K562 (cell line): ENCODE data around the gene RNF213. TPM values are rescaled to one million over a fixed set of nuclear protein-coding genes. Genes with fewer than 3 reads are reported as not detected.

Source experiments
- ATAC-seq: fragments of 200-7000 bp; cut with Tn5 transposase; 3 replicates; pipeline ENCODE4 v1.9.1; 2020; ENCODE audit warnings: moderate library complexity
- BruUV-seq: library from RNA; stranded (reverse); fragments of 400-500 nt; replicated peaks from 2 replicates; lab custom pipeline; 2021; lab: Mats Ljungman, UMichigan
- CTCF ChIA-PET: fragments of 300-600 bp; formaldehyde crosslinking; extraction: SDS; loops from one replicate; lab custom pipeline; 2021; ENCODE audit warnings: low intra/inter-chr PET ratio; lab: Yijun Ruan, JAX
- POLR2A ChIA-PET: fragments of 300-600, 350-650 bp; sonication (Branson Sonifier 250); formaldehyde crosslinking; extraction: SDS; loops from one replicate; lab custom pipeline; 2021; ENCODE audit warnings: antibody characterized with exemption, inconsistent platforms; lab: Yijun Ruan, JAX
- DNase-seq, 4 experiments: peaks; one replicate each; pipeline versions ENCODE4 v3.0.0 to v3.0.0-alpha.2; 2011 to 2018; ENCODE audit warnings: low spot score in 3 of 4, mixed read lengths in 3 of 4; ENCODE audit errors: extremely low read depth in 1 of 4
- FAIRE-seq: peaks from 2 replicates; lab custom pipeline; 2011; peaks lifted over from hg19 to GRCh38; lab: Jason Lieb, UNC
- H2AFZ ChIP-seq: 2 replicates; pipeline ENCODE4 v1.6.0; 2011; ENCODE audit warnings: low read depth, low read length, control low read depth, inconsistent platforms
- H3K27ac ChIP-seq: fragments of 200-600 bp; 3 replicates; pipeline ENCODE4 v1.8.0; 2011; ENCODE audit warnings: low read depth, mild to moderate bottlenecking, control low read depth, inconsistent platforms, low read length, moderate library complexity, mixed read lengths; ENCODE audit errors: extremely low read depth
- H3K27me3 ChIP-seq, 2 experiments: fragments of 300-600 bp in 1 of 2; 2 replicates in 1 of 2; 3 replicates in 1 of 2; pipeline versions ENCODE4 v1.6.0 to v1.8.0; 2011; ENCODE audit warnings: inconsistent platforms in 2 of 2, low read length in 2 of 2, mild to moderate bottlenecking in 1 of 2, mixed read lengths in 1 of 2, moderate library complexity in 1 of 2; ENCODE audit not compliant: control insufficient read depth in 2 of 2, insufficient read depth in 2 of 2
- H3K36me3 ChIP-seq: fragments of 300-600 bp; 3 replicates; pipeline ENCODE4 v1.8.0; 2011; ENCODE audit warnings: mild to moderate bottlenecking, low read length, inconsistent platforms; ENCODE audit not compliant: control insufficient read depth, insufficient read depth
- H3K4me1 ChIP-seq, 2 experiments: fragments of 200-600 bp in 1 of 2; replicated peaks in 1 of 2; 2 replicates in 1 of 2; 3 replicates in 1 of 2; pipeline versions ENCODE4 v1.5.1 to v1.8.0; 2011; ENCODE audit warnings: inconsistent platforms in 2 of 2, low read length in 2 of 2, mild to moderate bottlenecking in 1 of 2, mixed read lengths in 1 of 2, moderate library complexity in 1 of 2; ENCODE audit not compliant: control insufficient read depth in 2 of 2, insufficient read depth in 2 of 2
- H3K4me2 ChIP-seq: 2 replicates; pipeline ENCODE4 v1.6.1; 2011; ENCODE audit warnings: low read length, control low read depth, inconsistent platforms, mixed read lengths; ENCODE audit not compliant: insufficient read depth
- H3K4me3 ChIP-seq: fragments of 200-600 bp; sonication (generic), shearing (Covaris generic); 2 replicates; pipeline ENCODE4 v1.5.1; 2016; ENCODE audit warnings: control low read depth, inconsistent platforms
- H3K79me2 ChIP-seq: fragments of 200-600 bp; 3 replicates; pipeline ENCODE4 v1.8.0; 2011; ENCODE audit warnings: low read length, inconsistent platforms; ENCODE audit not compliant: control insufficient read depth, insufficient read depth
- H3K9ac ChIP-seq, 2 experiments: 2 replicates each; pipeline versions ENCODE4 v1.6.0 to v1.6.1; 2011; ENCODE audit warnings: low read depth in 2 of 2, low read length in 2 of 2, control low read depth in 1 of 2, inconsistent platforms in 1 of 2, mild to moderate bottlenecking in 1 of 2, mixed read lengths in 1 of 2; ENCODE audit not compliant: insufficient read depth in 1 of 2
- H3K9me1 ChIP-seq: one replicate; pipeline ENCODE4 v1.6.0; 2011; ENCODE audit warnings: inconsistent platforms, mild to moderate bottlenecking, low read length, moderate library complexity; ENCODE audit not compliant: control insufficient read depth, insufficient read depth
- H3K9me3 ChIP-seq: replicated peaks from 2 replicates; pipeline ENCODE4 v1.5.1; 2011; ENCODE audit warnings: low read depth, low read length, inconsistent platforms; ENCODE audit not compliant: control insufficient read depth, insufficient read depth
- H4K20me1 ChIP-seq: replicated peaks from 2 replicates; pipeline ENCODE4 v1.6.1; 2011; ENCODE audit warnings: low read length, inconsistent platforms, mixed read lengths; ENCODE audit not compliant: control insufficient read depth, insufficient read depth
- AFF1 ChIP-seq, 2 experiments: fragments of 450-650 bp; IDR thresholded peaks; 2 replicates each; pipeline ENCODE4 v1.6.1; 2018; ENCODE audit warnings: mild to moderate bottlenecking in 2 of 2, low read depth in 1 of 2; ENCODE audit not compliant: partially characterized antibody in 2 of 2
- ARID3B ChIP-seq: fragments of 250-450 bp; sonication (Bioruptor Pico); IDR thresholded peaks from 2 replicates; pipeline ENCODE4 v1.4.0; 2020; ENCODE audit warnings: borderline replicate concordance
- ASH1L ChIP-seq: fragments of 450-650 bp; IDR thresholded peaks from 2 replicates; pipeline ENCODE4 v1.6.1; 2018; ENCODE audit warnings: borderline replicate concordance, mild to moderate bottlenecking, low read depth; ENCODE audit not compliant: partially characterized antibody
- GTF2A2 ChIP-seq: IDR thresholded peaks from 2 replicates; pipeline ENCODE4 v1.6.1; 2016; ENCODE audit warnings: mild to moderate bottlenecking, missing genetic modification characterization, missing compliant biosample characterization
- MIER1 ChIP-seq: fragments of 450-650 bp; IDR thresholded peaks from 2 replicates; pipeline ENCODE4 v1.6.1; 2016; ENCODE audit warnings: antibody characterized with exemption, mild to moderate bottlenecking, low read depth
- NFE2L1 ChIP-seq: fragments of 450-650 bp; IDR thresholded peaks from 2 replicates; pipeline ENCODE4 v1.6.1; 2016; ENCODE audit warnings: missing genetic modification characterization, low read depth, mild to moderate bottlenecking, missing compliant biosample characterization, moderate library complexity, borderline replicate concordance
- WGBS: fragments of 100-300 bp; shearing (Covaris generic); methylation state at CpG from one replicate; pipeline ENCODE4 v1.1.6; 2016; ENCODE audit warnings: low coverage, mixed read lengths; ENCODE audit not compliant: insufficient coverage; ENCODE audit errors: missing lambda C conversion rate; 5-methylcytosine and 5-hydroxymethylcytosine counted together
- in situ Hi-C: fragments of 300-500 bp; cut with MboI; formaldehyde crosslinking; loops from 4 replicates; pipeline ENCODE4 v1.15.0; 2018; ENCODE audit warnings: inconsistent platforms, mixed read lengths
- intact Hi-C: fragments of 100-400 bp; cut with micrococcal nuclease; formaldehyde crosslinking; loops from 2 replicates; pipeline ENCODE4 v1.14.2; 2022
- polyA plus RNA-seq, 8 experiments: library from polyadenylated mRNA; depleted of rRNA in 4 of 8; stranded (reverse) in 5 of 8; unstranded in 3 of 8; fragments of >200 nt; fragmentation: Nextera tagmentation in 2 of 8; fragmentation: Illumina TruSeq in 1 of 8; extraction: Ambion mirVana in 2 of 8; extraction: Trizol in 1 of 8; gene quantifications; 2 replicates each; pipeline versions ENCODE4 v1.2.1 to v1.2.3, GENCODE V29; 2011 to 2014; ENCODE audit warnings: inconsistent platforms in 1 of 8, missing spikeins in 1 of 8
- total RNA-seq, 7 experiments: library from RNA; depleted of rRNA in 6 of 7; stranded (reverse); fragments of >200 nt in 6 of 7; fragmentation: Illumina TruSeq in 2 of 7; extraction: Trizol in 2 of 7; gene quantifications; 2 replicates each; pipeline versions ENCODE4 v1.2.1 to v1.2.3, GENCODE V29; 2011 to 2021; ENCODE audit warnings: low replicate concordance in 1 of 7

RNF213 gene
- total and polyA plus RNA-seq, 9 of the 15 experiments (the other 6 are each of a cell fraction or from before 2014, with no cell fraction given): 5.3 to 33.6 (median 17.9) TPM

GRCh38 chr17:80303824-80304223, 43.2 kb downstream of the RNF213 start:
- peaks cover 4% of the 10 kb centered on the region; the same call in 1 of the 2 replicates for H3K9me3 ChIP-seq
- H3K9ac ChIP-seq: no peak overlapping the region
- in situ Hi-C loops: no loop called here
- BruUV-seq: no TSS peak
- H3K4me2 ChIP-seq: no peak overlapping the region
- ChIA-PET POLR2A (interaction anchor here (0.5 kb wide), 1 partner anchor 158 kb away, joined by 3 read pairs; no protein-coding TSS in a partner anchor), CTCF (no interaction called here)
- no peak for DNase-seq
- H3K9me1 ChIP-seq: no peaks in the 10 kb centered on the region
- no peak overlapping the region for H3K4me3 ChIP-seq
- no peak overlapping the region for H3K27ac ChIP-seq
- no peaks in the 10 kb centered on the region for H3K4me1 ChIP-seq
- 70% methylated on average over 3 of the region's 3 CpGs for WGBS
- intact Hi-C loops: no loop called here
- H2AFZ ChIP-seq: no peak overlapping the region
- no peaks in the 10 kb centered on the region for H4K20me1 ChIP-seq
- peaks cover 52% of the 10 kb centered on the region for H3K36me3 ChIP-seq
- TF ChIP-seq MIER1 (no peak), NFE2L1 (tag) (no peak), ASH1L (no peak), GTF2A2 (no peak), ARID3B (CRISPR knock-in tag) (no peak), AFF1 (IDR thresholded peaks at IDR 0.05; ENCODE audit: low read depth in 1 of 2, partially characterized antibody in 2 of 2) (peak in 1 of 2 experiments; percentile 90)
- TF ChIP-seq, all 486 proteins: peak for 1
- no peaks in the 10 kb centered on the region for H3K27me3 ChIP-seq
- no peaks in the 10 kb centered on the region for H3K79me2 ChIP-seq
- no peak for ATAC-seq
- no peak for FAIRE-seq
